Lower leg skin (tissue), 4 donors: ENCODE measurements around the gene NUAK1. TPM values are rescaled to one million over a fixed set of nuclear protein-coding genes. Genes with fewer than 3 reads are reported as not detected.

Source experiments
- DNase-seq, 2 donors: peaks; one replicate each; pipeline ENCODE4 v3.0.0-alpha.2; 2019; ENCODE audit warnings: low spot score in 2 of 2
- H3K4me3 ChIP-seq: fragments of 200-600 bp; sonication (generic); 2 replicates; pipeline ENCODE4 v1.5.1; 2017; ENCODE audit warnings: mild to moderate bottlenecking, low read depth; ENCODE audit not compliant: poor library complexity, severe bottlenecking
- CTCF ChIP-seq, 3 donors: fragments of 450-650 bp; IDR thresholded peaks; one replicate each; pipeline ENCODE4 v1.5.1; 2016; ENCODE audit warnings: antibody characterized with exemption in 3 of 3, mild to moderate bottlenecking in 3 of 3, moderate library complexity in 2 of 3
- POLR2A ChIP-seq, 2 donors: fragments of 450-650 bp; IDR thresholded peaks; one replicate each; pipeline ENCODE4 v1.6.1; 2016 to 2017; ENCODE audit warnings: antibody characterized with exemption in 2 of 2, mild to moderate bottlenecking in 1 of 2, moderate library complexity in 1 of 2
- WGBS, 2 donors: methylation state at CpG; one replicate each; pipeline ENCODE4 v1.1.5; 2018; 5-methylcytosine and 5-hydroxymethylcytosine counted together
- intact Hi-C: fragments of 100-400 bp; cut with DNase I; formaldehyde crosslinking; loops from one replicate; pipeline ENCODE4 v1.15.0; 2023; ENCODE audit warnings: low total_unique reads
- total RNA-seq, 4 donors: library from RNA; depleted of rRNA; stranded (reverse); fragments of >200 nt; gene quantifications; one replicate each; pipeline ENCODE4 v1.1.0, GENCODE V29; 2016

Gene NUAK1
- total RNA-seq, 4 donors from 2014 or later: 23.9 to 66.1 (median 42.3) TPM

- 80 to 84% methylated on average over 6 of the region's 6 CpGs for WGBS, 2 donors
- TF ChIP-seq CTCF (IDR thresholded peaks at IDR 0.05) (no peak), POLR2A (IDR thresholded peaks at IDR 0.05) (no peak)
- H3K4me3 ChIP-seq: no peak overlapping the region
- intact Hi-C loops: no loop called here
- DNase-seq: no peak
Observed at GRCh38 chr12:106048676-106049075, 90.1 kb downstream of the NUAK1 start.

GRCh38 chr12:106048016-106048415 lies 90.7 kb downstream of the NUAK1 start:
- TF ChIP-seq POLR2A (IDR thresholded peaks at IDR 0.05): no peak
- TF ChIP-seq CTCF (IDR thresholded peaks at IDR 0.05): no peak
- DNase-seq: no peak
- intact Hi-C loops: no loop called here
- H3K4me3 ChIP-seq: no peak overlapping the region
- 89 to 100% methylated on average over 1 of the region's 1 CpG for WGBS, 2 donors

- intact Hi-C loops: no loop called here
- 71 to 80% methylated on average over 2 of the region's 2 CpGs for WGBS, 2 donors
- H3K4me3 ChIP-seq: no peak overlapping the region
- no peak for DNase-seq
- TF ChIP-seq POLR2A (IDR thresholded peaks at IDR 0.05) (no peak), CTCF (IDR thresholded peaks at IDR 0.05) (no peak)
Observed at GRCh38 chr12:106046947-106047346, 91.8 kb downstream of the NUAK1 start.

- no peak for DNase-seq
- WGBS, 2 donors: 79 to 83% methylated on average over 4 of the region's 4 CpGs
- TF ChIP-seq CTCF (IDR thresholded peaks at IDR 0.05) (no peak), POLR2A (IDR thresholded peaks at IDR 0.05) (no peak)
- intact Hi-C loops: no loop called here
- no peak overlapping the region for H3K4me3 ChIP-seq
Observed at GRCh38 chr12:106046301-106046846, 92.4 kb downstream of the NUAK1 start.

- no peak for DNase-seq
- 89 to 93% methylated on average over 4 of the region's 4 CpGs for WGBS, 2 donors
- TF ChIP-seq CTCF (IDR thresholded peaks at IDR 0.05) (no peak), POLR2A (IDR thresholded peaks at IDR 0.05) (no peak)
- intact Hi-C loops: no loop called here
- no peak overlapping the region for H3K4me3 ChIP-seq
Observed at GRCh38 chr12:106045251-106045674, 93.5 kb downstream of the NUAK1 start.

- intact Hi-C loops: no loop called here
- TF ChIP-seq CTCF (IDR thresholded peaks at IDR 0.05): no peak
- TF ChIP-seq POLR2A (IDR thresholded peaks at IDR 0.05): no peak
- no peak overlapping the region for H3K4me3 ChIP-seq
- DNase-seq: no peak
- 61 to 68% methylated on average over 2 of the region's 2 CpGs for WGBS, 2 donors
Observed at GRCh38 chr12:106044773-106045172, 94.0 kb downstream of the NUAK1 start.
